ENCODE data around the gene NAGPA.

- TF ChIP-seq, protein P1, sequence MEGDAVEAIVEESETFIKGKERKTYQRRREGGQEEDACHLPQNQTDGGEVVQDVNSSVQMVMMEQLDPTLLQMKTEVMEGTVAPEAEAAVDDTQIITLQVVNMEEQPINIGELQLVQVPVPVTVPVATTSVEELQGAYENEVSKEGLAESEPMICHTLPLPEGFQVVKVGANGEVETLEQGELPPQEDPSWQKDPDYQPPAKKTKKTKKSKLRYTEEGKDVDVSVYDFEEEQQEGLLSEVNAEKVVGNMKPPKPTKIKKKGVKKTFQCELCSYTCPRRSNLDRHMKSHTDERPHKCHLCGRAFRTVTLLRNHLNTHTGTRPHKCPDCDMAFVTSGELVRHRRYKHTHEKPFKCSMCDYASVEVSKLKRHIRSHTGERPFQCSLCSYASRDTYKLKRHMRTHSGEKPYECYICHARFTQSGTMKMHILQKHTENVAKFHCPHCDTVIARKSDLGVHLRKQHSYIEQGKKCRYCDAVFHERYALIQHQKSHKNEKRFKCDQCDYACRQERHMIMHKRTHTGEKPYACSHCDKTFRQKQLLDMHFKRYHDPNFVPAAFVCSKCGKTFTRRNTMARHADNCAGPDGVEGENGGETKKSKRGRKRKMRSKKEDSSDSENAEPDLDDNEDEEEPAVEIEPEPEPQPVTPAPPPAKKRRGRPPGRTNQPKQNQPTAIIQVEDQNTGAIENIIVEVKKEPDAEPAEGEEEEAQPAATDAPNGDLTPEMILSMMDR (IDR thresholded peaks at IDR 0.05) = no peak
- no peak for TF ChIP-seq ZFX (IDR thresholded peaks at IDR 0.05; ENCODE audit: borderline replicate concordance)
Measured at GRCh38 chr16:5004311-5004710, 29.4 kb downstream of the NAGPA start.
